GM10266 (cell line): ENCODE data around the gene EVA1A.

Experiments used
- DNase-seq: peaks from one replicate; pipeline ENCODE4 v3.0.0; 2012; ENCODE audit errors: extremely low spot score
- TF ChIP-seq, protein P1 (sequence below): IDR thresholded peaks from 2 replicates; pipeline ENCODE4 v1.5.1; 2012; ENCODE audit warnings: mild to moderate bottlenecking, low read depth; ENCODE audit not compliant: control insufficient read depth, insufficient read depth; ENCODE audit errors: missing control alignments

EVA1A gene

DNA sequence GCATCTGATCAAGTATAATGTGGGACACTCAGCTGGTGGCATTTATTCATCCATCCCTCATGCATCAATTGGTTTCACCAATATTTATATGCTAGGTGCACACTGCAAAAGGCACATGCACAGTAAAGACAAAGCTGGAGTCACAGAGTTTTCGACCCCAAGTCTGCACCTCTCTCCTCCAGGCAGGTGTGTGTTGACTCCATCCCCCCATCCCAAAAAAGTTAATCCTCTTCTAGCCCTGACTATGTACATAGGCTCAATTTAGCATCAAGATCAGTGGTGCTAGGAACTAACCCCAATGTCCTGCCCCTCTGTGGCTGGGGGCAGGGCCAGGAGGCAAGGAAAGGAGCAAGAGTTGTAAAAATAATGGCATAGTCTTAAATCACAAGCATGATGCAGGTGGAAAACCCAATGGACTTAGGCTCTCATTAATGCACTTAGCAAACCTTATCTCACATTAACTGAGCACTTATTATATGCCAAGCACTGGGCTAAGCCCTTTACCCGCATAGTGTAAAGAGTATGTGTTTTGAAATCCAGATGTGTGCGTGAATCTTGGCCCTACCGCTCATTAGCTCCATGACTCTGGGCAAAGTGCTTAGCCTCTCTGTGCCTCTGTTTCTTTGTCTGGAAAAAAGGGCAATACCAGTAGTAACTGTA is 3.1 kb downstream of the EVA1A start:
- no peak for DNase-seq
- TF ChIP-seq, protein P1, sequence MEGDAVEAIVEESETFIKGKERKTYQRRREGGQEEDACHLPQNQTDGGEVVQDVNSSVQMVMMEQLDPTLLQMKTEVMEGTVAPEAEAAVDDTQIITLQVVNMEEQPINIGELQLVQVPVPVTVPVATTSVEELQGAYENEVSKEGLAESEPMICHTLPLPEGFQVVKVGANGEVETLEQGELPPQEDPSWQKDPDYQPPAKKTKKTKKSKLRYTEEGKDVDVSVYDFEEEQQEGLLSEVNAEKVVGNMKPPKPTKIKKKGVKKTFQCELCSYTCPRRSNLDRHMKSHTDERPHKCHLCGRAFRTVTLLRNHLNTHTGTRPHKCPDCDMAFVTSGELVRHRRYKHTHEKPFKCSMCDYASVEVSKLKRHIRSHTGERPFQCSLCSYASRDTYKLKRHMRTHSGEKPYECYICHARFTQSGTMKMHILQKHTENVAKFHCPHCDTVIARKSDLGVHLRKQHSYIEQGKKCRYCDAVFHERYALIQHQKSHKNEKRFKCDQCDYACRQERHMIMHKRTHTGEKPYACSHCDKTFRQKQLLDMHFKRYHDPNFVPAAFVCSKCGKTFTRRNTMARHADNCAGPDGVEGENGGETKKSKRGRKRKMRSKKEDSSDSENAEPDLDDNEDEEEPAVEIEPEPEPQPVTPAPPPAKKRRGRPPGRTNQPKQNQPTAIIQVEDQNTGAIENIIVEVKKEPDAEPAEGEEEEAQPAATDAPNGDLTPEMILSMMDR = no peak

DNA sequence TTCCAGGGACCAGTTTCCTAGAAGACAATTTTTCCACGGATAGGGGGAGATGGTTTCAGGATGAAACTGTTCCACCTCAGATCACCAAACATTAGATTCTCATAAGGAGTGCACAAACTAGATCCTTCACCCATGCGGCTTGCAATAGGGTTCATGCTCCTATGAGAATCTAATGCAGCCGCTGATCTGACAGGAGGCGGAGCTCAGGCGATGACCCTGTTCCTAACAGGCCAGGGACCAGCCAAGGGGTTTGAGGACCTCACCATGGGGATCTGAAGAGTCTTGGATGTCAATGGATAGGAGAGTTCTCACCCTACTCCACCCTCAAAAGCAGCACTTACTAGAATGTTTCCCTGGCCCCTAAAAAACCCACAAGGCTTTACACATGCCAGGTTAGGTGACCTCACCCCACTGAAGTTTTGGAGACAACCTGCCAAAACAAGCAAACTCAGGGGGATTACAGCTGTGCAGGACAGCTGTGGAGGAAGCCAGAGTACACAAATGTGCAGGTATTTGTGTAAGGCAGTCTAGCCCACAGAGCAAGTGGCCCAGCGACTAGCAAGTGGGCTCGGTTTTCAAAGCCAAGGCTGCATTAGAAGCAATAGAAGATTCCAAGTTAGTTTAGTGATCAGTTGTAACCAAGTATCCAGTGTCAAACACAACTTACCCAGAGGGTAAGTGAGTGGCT is 3.9 kb downstream of the EVA1A start:
- no peak for DNase-seq

DNA sequence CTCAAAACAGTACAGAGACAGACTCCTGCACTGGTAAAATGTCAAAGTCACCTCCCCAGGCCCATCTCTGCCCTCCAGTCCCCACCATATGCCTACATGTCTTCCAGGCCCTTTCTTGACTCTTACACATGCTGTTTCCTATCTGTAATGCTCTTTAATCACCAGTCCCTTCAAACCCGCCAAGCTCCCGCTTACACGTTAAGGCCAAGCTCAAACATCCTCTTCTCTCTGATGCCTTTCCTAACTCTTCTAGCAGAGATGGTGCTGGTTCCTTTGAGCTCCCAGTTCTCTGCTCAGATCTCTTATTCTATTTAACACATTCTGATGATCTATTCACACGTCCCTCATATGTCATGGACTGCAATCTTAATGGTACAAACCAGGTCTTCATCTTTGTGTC is 5.0 kb downstream of the EVA1A start:
- TF ChIP-seq, protein P1 = no peak
- DNase-seq = no peak

More for the DNA sequence above, 3.9 kb downstream of the EVA1A start:
- TF ChIP-seq, protein P1 = no peak

DNA sequence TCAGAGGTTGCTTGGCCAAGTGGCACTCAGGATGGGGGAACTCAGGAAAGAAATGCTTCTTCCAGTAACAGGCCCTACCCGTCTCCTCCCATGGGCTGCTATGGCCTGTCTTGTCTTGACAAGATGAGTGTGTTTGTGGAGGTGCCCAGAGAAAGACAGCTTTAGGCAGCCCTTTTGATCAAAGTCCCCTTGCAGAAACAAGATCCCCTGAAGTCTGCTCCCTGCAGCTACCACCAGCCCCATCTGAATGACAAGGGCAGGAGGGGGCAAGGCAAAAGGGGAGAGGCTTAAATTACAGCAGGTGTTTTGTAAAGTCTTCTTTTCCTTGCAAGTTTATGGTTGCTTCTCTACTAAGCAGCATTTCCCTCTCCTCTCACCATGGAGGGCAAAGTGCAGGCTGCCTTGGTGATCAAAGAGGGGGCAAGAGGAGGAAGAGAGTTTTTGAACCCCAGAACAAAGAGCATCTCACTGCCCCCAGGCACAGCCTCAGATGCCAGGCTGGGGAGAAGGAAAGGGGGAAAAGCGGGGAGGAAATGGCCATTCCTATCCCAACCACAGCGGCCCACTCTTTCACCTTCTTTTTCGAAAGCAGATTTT is 6.7 kb downstream of the EVA1A start:
- TF ChIP-seq, protein P1 = no peak
- no peak for DNase-seq

DNA sequence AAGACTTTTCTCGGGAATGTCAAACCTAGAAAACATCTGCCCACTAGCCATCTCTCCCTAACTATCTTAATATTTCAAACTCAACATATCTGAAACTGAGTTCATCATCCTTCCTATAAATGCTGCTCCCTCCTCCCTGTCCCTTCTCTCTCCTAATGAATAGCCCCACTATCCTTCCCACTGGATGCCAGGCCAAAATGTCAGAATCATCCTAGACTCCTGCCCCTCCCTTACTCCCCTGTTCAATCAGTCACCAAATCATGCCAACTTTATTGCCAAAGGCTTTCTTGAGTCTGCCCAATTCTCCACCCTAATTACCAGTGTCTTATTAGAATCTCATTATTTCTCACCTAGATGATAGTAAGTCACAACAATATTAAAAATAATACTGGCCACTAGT is 8.5 kb downstream of the EVA1A start:
- no peak for DNase-seq
- TF ChIP-seq, protein P1 = no peak

DNA sequence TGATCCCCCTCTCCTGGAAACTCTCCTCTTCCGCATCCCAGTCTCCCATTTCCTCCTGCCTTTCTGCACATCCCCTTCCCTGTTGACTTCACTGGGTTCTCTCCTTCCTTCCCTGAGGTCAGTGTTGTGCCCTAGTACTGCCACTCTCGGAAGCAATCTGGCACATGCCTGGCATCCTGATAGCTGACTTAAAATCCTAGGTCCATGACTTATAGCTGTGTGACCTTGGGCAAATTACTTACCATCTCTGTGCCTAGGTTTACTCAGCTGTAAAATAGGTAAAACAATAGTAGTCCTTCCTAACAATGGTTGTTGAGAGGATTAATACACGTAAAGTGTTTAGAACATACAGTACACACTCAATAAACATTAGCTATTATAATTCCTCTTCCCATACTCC is 9.3 kb downstream of the EVA1A start:
- DNase-seq = no peak
- TF ChIP-seq, protein P1 = no peak
